NCI-H2227 treated with DMSO at 0.1 percent for 48 hours (cell line): ENCODE data around the gene TACR2.

Source experiments
- DNase-seq: peaks from one replicate; lab custom pipeline; 2025; lab: John Stamatoyannopoulos, UW

The TACR2 gene

DNA sequence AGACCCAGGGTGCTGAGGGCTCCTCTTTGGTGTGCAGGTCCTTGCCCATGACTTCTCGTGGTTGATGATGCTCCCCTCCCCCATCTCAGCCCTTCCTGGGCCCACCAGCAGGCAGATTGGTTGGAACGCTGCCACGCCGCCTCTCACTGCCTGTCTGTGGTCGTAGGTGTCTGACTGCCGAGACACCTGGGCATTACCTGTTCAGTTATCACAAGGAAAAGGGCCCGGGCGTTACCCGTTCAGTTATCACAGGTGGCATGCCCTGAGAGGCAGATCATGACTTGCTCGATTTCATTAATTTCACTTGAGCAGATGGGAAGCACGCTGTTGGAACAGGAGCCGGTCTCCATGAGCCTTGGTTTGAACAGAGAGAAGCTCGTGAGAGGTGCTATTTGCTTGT lies 42.5 kb downstream of the TACR2 start:
- DNase-seq: no peak

DNA sequence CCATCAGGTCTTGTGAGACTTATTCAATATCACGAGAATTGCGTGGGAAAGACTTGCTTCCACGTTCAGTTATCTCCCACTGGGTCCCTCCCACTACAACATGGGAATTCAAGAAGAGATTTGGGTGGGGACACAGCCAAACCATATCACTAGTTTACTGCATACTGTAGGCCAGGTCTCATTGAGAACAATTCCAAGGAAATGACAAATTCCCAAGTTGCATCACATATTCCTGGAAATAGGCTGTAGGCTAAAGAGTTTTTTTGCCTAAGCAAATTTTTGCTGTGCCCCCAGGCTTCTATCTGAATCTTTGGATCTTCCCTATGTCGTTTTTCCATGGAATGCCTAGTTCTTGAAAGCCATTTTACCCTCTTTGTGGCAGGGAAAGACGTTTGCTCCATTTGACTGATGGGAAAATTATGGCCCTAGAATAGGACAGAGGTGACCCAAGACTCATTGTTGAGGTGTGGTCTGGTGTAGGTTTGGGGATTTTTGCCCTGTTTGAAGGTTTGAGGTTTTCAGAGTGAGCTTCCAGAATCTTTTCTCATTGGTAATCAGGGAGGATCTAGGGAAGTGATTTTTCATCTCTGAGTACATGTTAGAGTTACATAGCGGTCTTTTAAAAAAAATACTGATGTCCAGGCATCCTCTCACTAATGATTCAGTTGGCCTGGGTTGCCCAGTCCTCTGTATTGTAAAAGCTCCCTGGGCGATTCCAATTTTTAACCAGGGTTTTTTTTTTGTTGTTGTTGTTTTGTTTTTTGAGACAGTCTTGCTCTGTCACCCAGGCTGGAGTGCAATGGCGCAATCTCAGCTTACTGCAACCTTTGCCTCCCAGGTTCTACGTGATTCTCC lies 44.4 kb downstream of the TACR2 start:
- no peak for DNase-seq

DNA sequence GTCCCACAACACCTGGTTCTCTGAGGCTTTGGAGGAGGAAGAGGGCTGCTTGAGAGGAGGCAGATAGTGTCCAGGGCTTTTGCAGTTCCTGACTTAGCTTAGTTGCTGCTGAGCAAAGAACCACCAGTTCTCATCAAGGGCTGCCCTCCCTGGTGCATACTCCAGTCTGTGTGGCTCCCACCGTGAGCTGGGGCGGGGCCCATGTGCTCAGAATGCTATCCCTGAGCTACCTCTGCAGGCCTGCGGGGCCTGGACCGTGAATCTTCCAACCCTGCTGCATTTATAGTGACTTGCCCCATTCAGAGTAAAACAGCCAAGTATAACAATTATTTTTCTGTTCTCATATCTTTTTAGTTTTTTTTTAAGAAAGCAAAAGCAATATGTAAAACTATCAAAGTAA lies 49.2 kb downstream of the TACR2 start:
- DNase-seq: no peak

GRCh38 chr10:69366738-69367137 lies 50.0 kb downstream of the TACR2 start:
- DNase-seq: no peak

DNA sequence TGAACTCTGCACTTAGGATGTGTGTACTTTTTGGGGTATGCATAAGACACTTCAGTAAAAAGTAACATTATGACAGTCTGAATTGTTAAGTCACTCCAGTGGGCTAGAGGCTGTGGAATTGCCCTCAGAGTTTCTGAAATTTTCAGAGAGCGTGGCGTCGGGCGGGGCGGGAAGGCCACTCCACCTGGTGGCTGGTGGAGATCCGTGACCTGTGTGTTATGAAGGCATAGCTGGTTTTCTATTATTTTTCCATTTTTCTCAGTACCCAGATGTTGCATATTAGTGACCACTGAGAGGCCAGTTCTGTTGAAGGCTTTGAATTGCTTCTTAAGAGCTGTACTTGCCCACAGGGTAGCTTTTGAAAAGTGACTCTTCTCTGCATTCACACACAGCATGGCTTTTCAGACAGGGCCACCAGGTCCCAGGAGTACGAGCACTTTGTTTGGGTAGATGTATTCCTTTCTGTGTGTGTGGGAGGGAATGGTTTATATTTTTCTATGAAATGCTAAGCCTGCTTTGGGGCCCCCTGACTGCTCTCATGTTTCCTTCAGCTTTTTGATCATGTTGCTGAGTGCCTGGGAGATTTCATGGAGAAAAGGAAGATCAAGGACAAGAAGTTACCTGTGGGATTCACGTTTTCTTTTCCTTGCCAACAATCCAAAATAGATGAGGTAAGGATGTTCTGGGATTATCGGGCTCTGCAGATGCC lies 52.3 kb downstream of the TACR2 start:
- no peak for DNase-seq

DNA sequence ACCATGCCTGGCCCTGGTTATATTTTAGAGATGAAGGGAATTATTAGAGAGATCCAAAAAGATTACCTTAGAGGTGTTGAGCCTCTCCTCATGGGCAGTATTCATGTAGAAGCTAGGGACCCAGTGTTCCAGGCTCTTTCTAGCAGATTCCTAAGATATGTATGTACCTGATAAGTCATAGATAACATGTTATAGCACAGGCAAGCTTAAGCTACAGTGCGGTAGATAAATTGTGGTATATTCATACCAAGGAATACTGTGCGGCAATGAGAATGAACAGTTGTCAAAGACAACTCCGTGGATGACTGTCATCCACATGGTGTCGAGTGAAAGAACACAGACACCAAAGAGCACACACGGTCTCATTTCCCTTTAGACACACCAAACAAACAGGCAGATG lies 53.1 kb downstream of the TACR2 start:
- DNase-seq: no peak

GRCh38 chr10:69362471-69362954 lies 54.2 kb downstream of the TACR2 start:
- no peak for DNase-seq

- DNase-seq: no peak
Measured at GRCh38 chr10:69361303-69361614, 55.5 kb downstream of the TACR2 start.

- DNase-seq: no peak
Measured at GRCh38 chr10:69360485-69361302, 56.0 kb downstream of the TACR2 start.

- DNase-seq: no peak
Measured at GRCh38 chr10:69359594-69359993, 57.1 kb downstream of the TACR2 start.

DNA sequence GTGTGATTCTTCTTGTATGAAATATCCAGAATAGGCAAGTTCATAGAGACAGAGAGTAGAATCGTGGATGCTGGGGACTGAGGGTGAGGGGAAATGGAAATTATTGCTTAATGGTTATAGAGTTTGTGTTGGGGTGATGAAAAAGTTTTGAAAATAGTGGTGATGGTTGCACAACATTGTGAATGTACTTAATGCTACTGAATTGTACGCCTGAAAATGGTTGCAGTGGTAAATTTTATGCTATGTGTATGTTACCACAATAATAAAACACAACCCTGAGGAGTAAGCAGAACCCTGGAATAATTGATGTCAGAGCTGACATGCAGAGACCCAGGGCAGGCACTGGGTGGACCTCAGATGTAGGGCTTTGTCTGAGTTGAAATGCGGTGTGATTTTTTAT lies 57.6 kb downstream of the TACR2 start:
- DNase-seq: no peak

GRCh38 chr10:69358148-69358795 lies 58.4 kb downstream of the TACR2 start:
- no peak for DNase-seq

GRCh38 chr10:69356187-69356586 lies 60.5 kb downstream of the TACR2 start:
- no peak for DNase-seq

DNA sequence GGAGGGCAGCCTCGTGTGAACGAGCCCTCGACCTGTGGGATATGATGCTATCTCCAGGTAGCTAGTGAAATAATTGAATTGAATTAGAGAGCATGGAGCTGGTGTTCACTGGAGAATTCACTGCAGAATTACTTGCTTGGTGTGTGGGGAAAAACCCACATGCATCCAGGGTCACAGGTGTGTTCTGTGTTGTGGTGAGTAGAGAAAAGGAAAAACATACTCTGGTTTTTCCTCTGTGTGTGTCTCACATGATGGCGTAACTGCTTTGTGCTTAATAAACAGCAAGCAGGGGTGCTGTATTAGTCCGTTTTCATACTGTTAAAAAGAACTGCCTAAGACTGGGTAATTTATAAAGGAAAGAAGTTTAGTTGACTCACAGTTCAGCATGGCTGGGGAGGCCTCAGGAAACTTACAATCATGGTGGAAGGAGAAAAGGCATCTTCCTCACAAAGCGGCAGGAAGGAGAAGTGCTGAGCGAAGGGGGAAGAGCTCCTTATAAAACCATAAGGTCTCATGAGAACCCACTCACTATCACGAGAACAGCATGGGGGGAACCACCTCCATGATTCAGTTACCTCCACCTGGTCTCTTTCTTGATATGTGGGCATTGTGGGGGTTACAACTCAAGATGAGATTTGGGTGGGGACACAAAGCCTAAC lies 62.6 kb downstream of the TACR2 start:
- no peak for DNase-seq
